ENCODE data around the gene IL36A. TPM values are rescaled to one million over a fixed set of nuclear protein-coding genes. Genes with fewer than 3 reads are reported as not detected.

Gene IL36A
- total and polyA plus RNA-seq, 2 donors, result not detected

DNA sequence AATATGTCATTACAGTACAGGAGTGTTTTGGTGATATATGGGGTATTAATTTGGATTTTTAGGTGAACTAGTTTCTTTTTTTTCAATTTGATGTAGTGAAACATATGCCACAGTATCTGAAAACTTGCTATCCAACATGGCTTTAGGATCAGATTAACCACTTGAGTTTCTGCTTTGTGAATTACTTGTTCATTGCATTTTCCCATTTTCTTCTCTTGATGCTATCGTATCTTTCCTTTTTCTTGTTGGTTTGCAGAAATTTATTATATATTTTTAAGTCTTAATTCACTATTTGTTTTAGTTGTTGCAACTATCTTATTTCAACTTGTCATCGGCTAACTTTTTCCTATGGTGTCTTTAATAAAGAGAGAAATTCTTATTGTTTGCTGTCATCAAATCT lies 8.8 kb downstream of the IL36A start:
- no peak for DNase-seq (ENCODE audit: extremely low spot score)
- Histone ChIP-seq H3K36me3 (ENCODE audit: insufficient read depth) (no peaks in the 10 kb centered on the region), H3K4me3 (ENCODE audit: low read depth, low read length) (no peak overlapping the region), H3K4me1 (ENCODE audit: insufficient read depth) (no peaks in the 10 kb centered on the region), H3K27ac (ENCODE audit: low read depth) (no peak overlapping the region)
- 91% methylated on average over 2 of the region's 2 CpGs for WGBS

DNA sequence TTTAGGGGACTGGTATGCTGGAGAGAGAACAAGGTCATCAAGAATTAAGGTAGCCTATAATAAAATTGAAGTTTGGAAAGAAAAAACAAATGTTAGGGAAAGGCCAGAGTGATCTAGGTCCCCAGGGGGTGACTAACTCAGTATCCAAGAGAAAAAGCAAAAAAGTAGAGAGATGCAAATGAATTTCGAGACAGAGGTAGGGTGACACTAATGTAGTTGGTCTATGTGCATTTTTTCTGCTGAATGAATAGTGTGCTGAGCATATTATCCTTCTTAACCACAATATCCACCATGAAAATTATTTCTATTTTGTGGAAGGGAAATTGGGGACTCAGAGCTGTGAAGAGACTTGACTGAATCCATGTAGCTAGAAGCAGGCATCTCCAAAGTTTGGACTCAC lies 9.8 kb downstream of the IL36A start:
- no peak overlapping the region for H3K27ac ChIP-seq (ENCODE audit: low read depth)
- WGBS, result 60% methylated on average over 1 of the region's 1 CpG
- H3K36me3 ChIP-seq (ENCODE audit: insufficient read depth), result no peaks in the 10 kb centered on the region
- H3K4me1 ChIP-seq (ENCODE audit: insufficient read depth), result no peaks in the 10 kb centered on the region
- H3K4me3 ChIP-seq (ENCODE audit: low read depth, low read length), result no peak overlapping the region
- DNase-seq (ENCODE audit: extremely low spot score), result no peak

DNA sequence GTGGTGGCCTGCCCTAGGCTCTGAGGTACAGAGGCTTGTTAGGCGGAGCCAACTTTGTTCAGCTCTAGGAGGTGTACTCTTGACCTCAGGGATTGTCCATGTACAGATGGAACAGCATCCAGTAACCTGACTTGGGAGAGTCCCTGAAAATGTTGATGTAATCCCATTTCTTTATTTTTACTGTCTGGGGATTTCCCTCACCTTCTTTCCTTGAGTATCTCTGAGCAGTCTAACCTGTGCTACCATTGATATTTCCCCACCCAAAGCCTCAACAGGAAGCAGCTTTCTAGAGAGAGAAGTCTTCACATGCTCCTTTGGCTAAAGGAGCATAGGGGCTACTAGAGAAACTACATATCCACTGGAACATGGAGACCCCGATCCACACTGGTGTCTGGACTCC lies 10.4 kb downstream of the IL36A start:
- H3K4me1 ChIP-seq (ENCODE audit: insufficient read depth), result no peaks in the 10 kb centered on the region
- no peaks in the 10 kb centered on the region for H3K36me3 ChIP-seq (ENCODE audit: insufficient read depth)
- H3K27ac ChIP-seq (ENCODE audit: low read depth), result no peak overlapping the region
- no peak overlapping the region for H3K4me3 ChIP-seq (ENCODE audit: low read depth, low read length)
- 86% methylated on average over 2 of the region's 2 CpGs for WGBS
- no peak for DNase-seq (ENCODE audit: extremely low spot score)

DNA sequence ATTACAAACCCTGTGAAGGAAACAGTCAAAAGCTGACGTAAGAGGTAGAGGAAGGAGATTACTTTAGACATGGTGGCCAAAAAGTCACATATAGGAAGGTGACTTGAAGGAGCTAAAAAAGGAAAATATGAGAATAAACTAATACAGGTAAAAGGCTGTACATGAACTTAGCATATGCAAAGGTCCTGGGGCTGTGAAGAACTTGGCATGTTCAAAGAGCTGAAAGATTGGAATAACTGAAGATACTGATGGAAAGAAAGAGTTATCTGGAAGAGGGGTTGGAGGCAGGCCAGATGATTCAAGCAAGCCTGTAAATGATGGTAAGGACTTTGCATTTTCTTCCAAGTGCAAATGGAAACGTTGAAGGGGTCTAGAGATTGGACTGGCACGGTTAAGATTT lies 13.2 kb downstream of the IL36A start:
- no peak for DNase-seq (ENCODE audit: extremely low spot score)
- Histone ChIP-seq H3K27ac (ENCODE audit: low read depth) (no peak overlapping the region), H3K4me3 (ENCODE audit: low read depth, low read length) (no peak overlapping the region), H3K4me1 (ENCODE audit: insufficient read depth) (no peaks in the 10 kb centered on the region), H3K36me3 (ENCODE audit: insufficient read depth) (no peaks in the 10 kb centered on the region)
- 80% methylated on average over 3 of the region's 3 CpGs for WGBS

DNA sequence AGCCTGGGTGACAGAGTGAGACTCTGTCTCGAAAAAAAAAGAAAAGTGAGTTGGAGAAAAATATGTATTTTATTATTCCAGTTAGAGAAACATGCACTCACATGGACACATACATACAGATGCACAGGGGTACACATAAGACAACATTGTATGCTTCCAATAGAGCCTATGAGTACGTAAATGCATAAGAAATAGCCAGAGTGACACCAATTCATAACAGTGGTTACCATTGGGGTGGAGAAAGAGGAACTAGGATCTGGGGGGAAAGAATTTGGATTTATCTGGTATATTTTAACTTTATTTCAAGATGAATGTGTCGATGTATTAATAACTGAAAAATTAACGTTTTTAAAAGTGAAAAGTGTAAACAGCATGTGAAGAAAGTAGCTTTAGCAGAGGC lies 16.1 kb downstream of the IL36A start:
- H3K4me1 ChIP-seq (ENCODE audit: insufficient read depth), result no peaks in the 10 kb centered on the region
- H3K27ac ChIP-seq (ENCODE audit: low read depth), result no peak overlapping the region
- no peak overlapping the region for H3K4me3 ChIP-seq (ENCODE audit: low read depth, low read length)
- H3K36me3 ChIP-seq (ENCODE audit: insufficient read depth), result no peaks in the 10 kb centered on the region
- DNase-seq (ENCODE audit: extremely low spot score), result no peak
- WGBS, result 61% methylated on average over 4 of the region's 4 CpGs

DNA sequence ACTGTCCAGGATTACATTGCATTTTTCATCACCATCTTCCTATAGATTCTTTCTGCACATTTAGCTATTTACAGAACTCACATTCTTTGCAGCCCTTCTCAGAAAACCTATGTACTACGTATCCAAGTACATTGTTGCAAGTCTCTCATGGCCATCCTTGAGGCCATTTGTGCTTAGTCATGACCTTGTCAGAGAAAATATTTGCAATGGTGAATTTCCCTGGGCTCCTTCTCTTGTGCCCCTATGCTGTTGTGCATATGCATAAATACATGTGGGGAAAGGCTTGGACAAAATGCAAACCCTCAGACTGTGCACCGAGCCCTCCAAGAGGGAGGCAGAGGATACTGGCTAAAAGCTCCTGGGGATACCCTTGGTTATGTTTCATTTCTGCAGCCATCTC lies 19.5 kb downstream of the IL36A start:
- H3K36me3 ChIP-seq (ENCODE audit: insufficient read depth), result no peaks in the 10 kb centered on the region
- 94% methylated on average over 2 of the region's 2 CpGs for WGBS
- H3K4me1 ChIP-seq (ENCODE audit: insufficient read depth), result no peaks in the 10 kb centered on the region
- H3K27ac ChIP-seq (ENCODE audit: low read depth), result no peak overlapping the region
- no peak overlapping the region for H3K4me3 ChIP-seq (ENCODE audit: low read depth, low read length)
- no peak for DNase-seq (ENCODE audit: extremely low spot score)

DNA sequence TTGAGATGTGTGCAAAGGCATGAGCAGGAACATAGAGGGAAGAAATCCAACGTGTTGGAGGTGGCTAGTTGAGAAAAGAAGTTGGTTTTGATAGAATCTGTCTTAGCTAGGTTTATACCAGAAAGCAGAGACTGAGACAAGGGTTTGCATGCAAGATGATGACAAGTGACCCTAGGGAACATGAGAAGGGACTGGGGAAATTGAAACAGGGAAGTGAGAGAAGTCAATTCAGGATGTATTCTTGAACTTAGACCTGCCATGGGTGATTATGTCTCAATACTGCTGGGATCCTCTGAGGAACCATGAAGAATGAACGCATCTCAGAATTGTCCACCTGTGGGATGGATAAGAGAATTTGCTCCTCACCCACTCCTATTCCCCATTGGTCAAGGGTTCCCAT lies 20.5 kb downstream of the IL36A start:
- Histone ChIP-seq H3K4me3 (ENCODE audit: low read depth, low read length) (no peak overlapping the region), H3K4me1 (ENCODE audit: insufficient read depth) (no peaks in the 10 kb centered on the region), H3K27ac (ENCODE audit: low read depth) (no peak overlapping the region), H3K36me3 (ENCODE audit: insufficient read depth) (no peaks in the 10 kb centered on the region)
- DNase-seq (ENCODE audit: extremely low spot score), result no peak
- 58% methylated on average over 2 of the region's 2 CpGs for WGBS

DNA sequence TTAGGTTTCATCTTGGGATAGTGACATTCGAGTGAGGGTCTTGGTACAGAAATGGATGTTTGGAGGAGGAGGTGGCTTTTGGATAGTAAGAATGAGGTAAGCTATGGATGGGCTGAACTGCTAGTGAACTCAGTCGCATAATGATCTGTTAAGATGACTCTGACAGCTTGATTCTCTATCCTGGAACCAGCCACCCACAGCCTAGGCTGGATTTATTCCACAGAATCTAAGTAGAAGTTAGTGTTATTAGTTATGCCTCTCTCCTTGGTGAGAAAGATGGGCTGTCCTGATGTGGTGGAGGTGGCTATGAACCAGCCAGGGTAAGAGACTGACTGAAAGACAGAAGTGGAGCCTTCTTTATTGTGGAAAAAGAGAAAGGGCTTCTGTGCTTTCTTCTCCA lies 22.4 kb downstream of the IL36A start:
- Histone ChIP-seq H3K27ac (ENCODE audit: low read depth) (no peak overlapping the region), H3K4me1 (ENCODE audit: insufficient read depth) (no peaks in the 10 kb centered on the region), H3K4me3 (ENCODE audit: low read depth, low read length) (no peak overlapping the region), H3K36me3 (ENCODE audit: insufficient read depth) (no peaks in the 10 kb centered on the region)
- WGBS, result 68% methylated on average over 2 of the region's 2 CpGs
- DNase-seq (ENCODE audit: extremely low spot score), result no peak

DNA sequence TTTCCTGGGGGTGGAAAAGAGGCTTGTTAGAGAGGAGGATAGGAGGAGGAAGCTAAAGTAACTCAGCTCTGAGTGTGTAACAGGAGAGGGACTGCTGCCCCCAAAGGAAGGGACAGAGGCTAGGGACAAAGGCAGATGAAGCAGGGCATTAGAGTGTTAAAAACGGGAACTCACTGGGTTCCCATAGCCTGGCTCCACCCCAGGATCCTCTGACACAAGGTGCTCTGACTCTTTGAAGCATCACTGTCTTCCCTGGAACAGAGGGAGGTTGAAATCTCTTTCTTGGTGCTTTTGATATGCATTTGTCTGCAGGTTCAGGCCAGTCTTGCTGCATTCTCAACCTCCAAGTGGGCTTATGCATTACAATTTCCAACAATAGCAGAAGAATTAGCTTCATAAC lies 22.9 kb downstream of the IL36A start:
- DNase-seq (ENCODE audit: extremely low spot score), result no peak
- Histone ChIP-seq H3K4me1 (ENCODE audit: insufficient read depth) (no peaks in the 10 kb centered on the region), H3K36me3 (ENCODE audit: insufficient read depth) (no peaks in the 10 kb centered on the region), H3K27ac (ENCODE audit: low read depth) (no peak overlapping the region), H3K4me3 (ENCODE audit: low read depth, low read length) (no peak overlapping the region)
- 2% methylated on average over 1 of the region's 1 CpG for WGBS

DNA sequence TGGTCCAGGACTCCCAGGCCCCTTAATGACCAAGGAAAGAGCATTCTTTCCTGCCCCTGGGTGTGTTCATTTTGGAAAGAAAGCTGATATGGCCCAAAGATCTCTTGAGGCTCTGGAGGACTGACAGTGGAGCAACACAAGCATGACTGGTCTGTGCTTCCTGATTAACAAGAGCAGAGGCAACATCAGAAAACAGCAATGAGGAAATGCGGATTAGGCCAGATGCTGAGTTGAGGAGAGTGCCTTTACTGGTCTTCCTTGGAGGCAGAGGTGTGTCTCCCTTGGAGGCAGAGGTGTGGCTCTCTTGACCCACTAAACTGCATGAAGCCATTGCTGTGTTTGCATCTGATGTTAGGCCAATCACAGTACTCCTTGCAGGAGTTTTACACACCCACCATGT lies 27.5 kb downstream of the IL36A start:
- no peaks in the 10 kb centered on the region for H3K4me1 ChIP-seq (ENCODE audit: insufficient read depth)
- H3K4me3 ChIP-seq (ENCODE audit: low read depth, low read length), result no peak overlapping the region
- DNase-seq (ENCODE audit: extremely low spot score), result no peak
- H3K27ac ChIP-seq (ENCODE audit: low read depth), result no peak overlapping the region
- 81% methylated on average over 1 of the region's 1 CpG for WGBS
- no peaks in the 10 kb centered on the region for H3K36me3 ChIP-seq (ENCODE audit: insufficient read depth)

DNA sequence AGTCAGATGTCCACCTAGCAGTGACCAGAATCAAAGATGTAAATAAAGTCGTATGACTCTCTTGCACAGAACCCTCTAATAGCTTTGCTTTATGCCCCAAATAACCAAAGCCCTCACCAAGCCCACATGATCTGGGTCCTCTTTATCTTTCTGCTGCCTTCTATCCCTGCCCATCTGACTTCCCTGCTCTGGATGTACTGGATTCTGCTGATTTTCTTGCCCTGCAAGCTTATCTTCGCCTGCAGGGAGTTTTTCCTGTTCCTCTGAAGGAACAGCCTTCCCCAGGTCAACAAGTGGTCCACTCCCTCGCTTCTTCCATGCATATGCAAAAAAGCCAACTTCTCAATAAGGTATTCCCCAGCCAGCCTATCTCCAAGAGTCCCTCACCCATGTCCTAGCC lies 28.8 kb downstream of the IL36A start:
- no peaks in the 10 kb centered on the region for H3K4me1 ChIP-seq (ENCODE audit: insufficient read depth)
- no peaks in the 10 kb centered on the region for H3K36me3 ChIP-seq (ENCODE audit: insufficient read depth)
- 78% methylated on average over 3 of the region's 3 CpGs for WGBS
- H3K27ac ChIP-seq (ENCODE audit: low read depth), result no peak overlapping the region
- DNase-seq (ENCODE audit: extremely low spot score), result no peak
- no peak overlapping the region for H3K4me3 ChIP-seq (ENCODE audit: low read depth, low read length)

DNA sequence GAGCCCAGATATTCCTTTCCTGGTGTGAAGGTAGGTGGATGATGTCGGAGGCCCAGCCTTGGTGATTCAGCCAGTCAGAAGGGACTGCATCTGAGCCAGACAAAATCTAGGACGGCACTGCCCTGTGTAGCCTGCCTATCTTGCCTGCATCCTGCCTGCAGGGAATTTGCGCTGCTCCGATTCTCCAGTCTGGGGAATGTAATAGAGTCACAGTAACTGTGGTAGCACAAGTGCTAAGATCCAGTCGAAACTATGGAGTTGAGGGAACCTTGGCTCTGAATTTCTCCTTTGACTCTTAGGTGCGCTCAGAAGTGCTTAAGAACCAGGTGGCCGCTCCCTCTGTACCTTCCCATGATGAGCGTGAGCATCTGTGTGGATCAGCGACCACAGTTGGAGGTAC lies 31.5 kb downstream of the IL36A start:
- WGBS, result 89% methylated on average over 9 of the region's 9 CpGs
- DNase-seq (ENCODE audit: extremely low spot score), result no peak
- no peaks in the 10 kb centered on the region for H3K36me3 ChIP-seq (ENCODE audit: insufficient read depth)
- H3K4me3 ChIP-seq (ENCODE audit: low read depth, low read length), result no peak overlapping the region
- no peak overlapping the region for H3K27ac ChIP-seq (ENCODE audit: low read depth)
- no peaks in the 10 kb centered on the region for H3K4me1 ChIP-seq (ENCODE audit: insufficient read depth)

DNA sequence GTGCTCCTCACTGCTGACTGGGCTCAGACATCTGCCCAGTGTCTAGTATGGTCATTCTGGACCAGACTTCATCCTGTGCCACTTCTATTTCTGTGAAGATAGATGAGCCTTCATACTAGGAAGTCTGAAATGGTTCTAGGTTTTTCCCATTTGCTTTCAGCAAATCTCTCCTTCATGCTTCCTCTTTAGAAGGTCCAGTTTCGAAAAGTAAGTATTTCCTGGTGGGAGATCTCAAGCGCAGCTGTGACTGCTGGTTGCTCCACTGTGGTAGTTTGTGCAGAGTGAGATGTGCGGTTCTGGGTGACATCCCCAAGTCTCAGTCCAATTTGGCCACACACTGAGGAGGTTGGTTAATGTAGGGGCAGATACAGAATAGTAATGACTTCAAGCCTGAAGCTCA lies 33.0 kb downstream of the IL36A start:
- Histone ChIP-seq H3K4me3 (ENCODE audit: low read depth, low read length) (no peak overlapping the region), H3K36me3 (ENCODE audit: insufficient read depth) (no peaks in the 10 kb centered on the region), H3K27ac (ENCODE audit: low read depth) (no peak overlapping the region), H3K4me1 (ENCODE audit: insufficient read depth) (no peaks in the 10 kb centered on the region)
- WGBS, result 86% methylated on average over 3 of the region's 3 CpGs
- DNase-seq (ENCODE audit: extremely low spot score), result no peak

DNA sequence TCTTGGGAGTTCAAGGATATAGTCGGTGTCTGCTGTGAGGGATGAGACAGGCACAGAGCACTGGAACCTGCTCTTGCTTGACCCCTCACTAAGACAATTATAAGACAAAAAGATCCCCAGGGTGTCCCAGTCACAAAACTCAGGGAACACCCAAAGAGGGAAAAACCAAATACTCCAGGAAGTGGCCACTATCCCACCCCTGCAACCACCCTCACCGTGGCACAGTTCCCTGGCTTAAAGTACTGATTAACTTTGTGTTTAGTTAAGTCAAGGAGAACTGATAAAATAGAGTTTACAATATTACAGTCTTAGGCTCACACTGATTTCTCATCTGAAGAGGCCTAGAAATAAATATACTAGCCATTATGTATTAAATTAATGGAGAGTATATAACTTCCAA lies 33.9 kb downstream of the IL36A start:
- DNase-seq (ENCODE audit: extremely low spot score), result no peak
- Histone ChIP-seq H3K4me1 (ENCODE audit: insufficient read depth) (no peaks in the 10 kb centered on the region), H3K27ac (ENCODE audit: low read depth) (no peak overlapping the region), H3K4me3 (ENCODE audit: low read depth, low read length) (no peak overlapping the region), H3K36me3 (ENCODE audit: insufficient read depth) (no peaks in the 10 kb centered on the region)
- WGBS, result 62% methylated on average over 2 of the region's 2 CpGs

DNA sequence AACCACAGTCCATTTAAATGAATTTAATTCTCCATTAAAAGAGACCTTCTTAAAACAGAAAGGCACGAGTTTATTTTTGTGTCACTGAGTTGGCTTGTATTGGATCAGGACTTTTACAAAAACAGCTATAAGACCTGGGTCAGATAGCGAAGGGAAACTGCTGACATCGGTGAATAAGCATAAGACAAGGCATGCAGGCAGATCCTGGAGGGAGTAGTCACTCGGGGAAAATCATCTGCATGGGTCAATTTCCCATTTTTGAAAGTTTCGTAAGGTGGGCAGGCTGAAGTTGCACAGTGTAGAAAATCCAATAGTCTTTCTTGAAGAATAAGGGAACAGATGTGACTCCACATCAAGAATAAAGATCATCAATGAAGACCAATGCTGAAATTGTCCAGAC lies 34.5 kb downstream of the IL36A start:
- 52% methylated on average over 5 of the region's 5 CpGs for WGBS
- H3K4me1 ChIP-seq (ENCODE audit: insufficient read depth), result no peaks in the 10 kb centered on the region
- no peak overlapping the region for H3K4me3 ChIP-seq (ENCODE audit: low read depth, low read length)
- H3K27ac ChIP-seq (ENCODE audit: low read depth), result no peak overlapping the region
- H3K36me3 ChIP-seq (ENCODE audit: insufficient read depth), result no peaks in the 10 kb centered on the region
- no peak for DNase-seq (ENCODE audit: extremely low spot score)
